ENCODE measurements around the gene PTH2R. TPM values are rescaled to one million over a fixed set of nuclear protein-coding genes. Genes with fewer than 3 reads are reported as not detected.
"Not testable (repeated sequence)": the region's sequence is repeated elsewhere in the genome, so short reads cannot be mapped to it uniquely, and the experiment has no call there.

The PTH2R gene
- total RNA-seq, 1 experiment from 2014 or later: not detected

DNA sequence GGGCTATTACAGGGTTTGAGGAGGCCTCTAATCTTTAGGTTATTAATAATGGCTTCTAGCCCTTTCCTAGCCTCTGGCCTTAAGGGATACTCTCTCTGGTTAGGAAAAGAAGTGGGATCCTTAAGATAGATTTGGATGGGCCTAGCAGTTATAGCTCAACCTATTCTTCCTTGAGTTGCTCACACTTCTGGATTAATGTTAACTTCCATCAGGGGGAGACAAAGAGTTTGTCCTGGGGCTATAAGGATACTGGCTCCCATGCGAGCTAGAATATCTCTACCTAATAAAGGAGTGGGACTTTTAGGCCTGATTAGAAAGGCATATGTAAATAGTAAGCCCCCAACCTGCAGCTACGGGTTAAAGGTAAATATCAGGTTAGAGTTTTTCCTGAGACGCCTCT, 14.3 kb upstream of the PTH2R start:
- peak; percentile 24 for DNase-seq
- POLR2A ChIA-PET (ENCODE audit: unreplicated experiment): no interaction called here
- Histone ChIP-seq H3K4me2 (ENCODE audit: low read length) (no peak overlapping the region), H3K9ac (ENCODE audit: low read length) (no peak overlapping the region), H3K4me1 (ENCODE audit: insufficient read depth, low read length) (no peaks in the 10 kb centered on the region), H3F3A (ENCODE audit: low read length, unreplicated experiment) (no peaks in the 10 kb centered on the region), H4K20me1 (ENCODE audit: low read length) (no peaks in the 10 kb centered on the region), H3K27me3 (ENCODE audit: low read length) (no peaks in the 10 kb centered on the region), H2AFZ (ENCODE audit: low read length) (no peak overlapping the region), H3K4me3 (ENCODE audit: low read length) (no peak overlapping the region), H3K27ac (ENCODE audit: low read length) (no peak overlapping the region), H3K9me2 (replicated peaks; ENCODE audit: low read length) (no peaks in the 10 kb centered on the region), H3K36me3 (ENCODE audit: low read depth, low read length) (no peaks in the 10 kb centered on the region), H3K79me2 (ENCODE audit: low read length) (no peaks in the 10 kb centered on the region), H3K9me3 (ENCODE audit: low read length) (no peaks in the 10 kb centered on the region)
- intact Hi-C loops (cut with micrococcal nuclease): no loop called here
- CTCF ChIA-PET: no interaction called here
- no peak for ATAC-seq
- no peak for TF ChIP-seq EZH2 (IDR thresholded peaks at IDR 0.05; ENCODE audit: low read length, unreplicated experiment)
- TF ChIP-seq, protein P1, sequence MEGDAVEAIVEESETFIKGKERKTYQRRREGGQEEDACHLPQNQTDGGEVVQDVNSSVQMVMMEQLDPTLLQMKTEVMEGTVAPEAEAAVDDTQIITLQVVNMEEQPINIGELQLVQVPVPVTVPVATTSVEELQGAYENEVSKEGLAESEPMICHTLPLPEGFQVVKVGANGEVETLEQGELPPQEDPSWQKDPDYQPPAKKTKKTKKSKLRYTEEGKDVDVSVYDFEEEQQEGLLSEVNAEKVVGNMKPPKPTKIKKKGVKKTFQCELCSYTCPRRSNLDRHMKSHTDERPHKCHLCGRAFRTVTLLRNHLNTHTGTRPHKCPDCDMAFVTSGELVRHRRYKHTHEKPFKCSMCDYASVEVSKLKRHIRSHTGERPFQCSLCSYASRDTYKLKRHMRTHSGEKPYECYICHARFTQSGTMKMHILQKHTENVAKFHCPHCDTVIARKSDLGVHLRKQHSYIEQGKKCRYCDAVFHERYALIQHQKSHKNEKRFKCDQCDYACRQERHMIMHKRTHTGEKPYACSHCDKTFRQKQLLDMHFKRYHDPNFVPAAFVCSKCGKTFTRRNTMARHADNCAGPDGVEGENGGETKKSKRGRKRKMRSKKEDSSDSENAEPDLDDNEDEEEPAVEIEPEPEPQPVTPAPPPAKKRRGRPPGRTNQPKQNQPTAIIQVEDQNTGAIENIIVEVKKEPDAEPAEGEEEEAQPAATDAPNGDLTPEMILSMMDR (conservative IDR thresholded peaks at IDR 0.05; ENCODE audit: low read depth, low read length): peak; percentile 45; the same call in 1 of the 2 replicates
- no TSS peak for BruUV-seq (replicated peaks)

DNA sequence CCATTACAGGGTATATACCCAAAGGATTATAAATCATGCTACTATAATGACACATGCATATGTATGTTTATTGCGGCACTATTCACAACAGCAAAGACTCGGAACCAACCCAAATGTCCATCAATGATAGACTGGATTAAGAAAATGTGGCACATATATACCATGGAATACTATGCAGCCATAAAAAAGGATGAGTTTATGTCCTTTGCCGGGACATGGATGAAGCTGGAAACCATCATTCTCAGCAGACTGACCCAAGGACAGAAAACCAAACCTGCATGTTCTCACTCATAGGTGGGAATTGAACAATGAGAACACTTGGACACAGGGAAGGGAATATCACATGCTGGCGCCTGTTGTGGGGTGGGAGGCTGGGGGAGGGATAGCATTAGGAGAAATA, 9.8 kb upstream of the PTH2R start:
- H3K27me3 ChIP-seq (ENCODE audit: low read length): peaks cover 16% of the 10 kb centered on the region; the same call in 1 of the 2 replicates
- ATAC-seq; BruUV-seq (replicated peaks); DNase-seq; H2AFZ ChIP-seq (ENCODE audit: low read length); H3K4me1 ChIP-seq (ENCODE audit: insufficient read depth, low read length); H3F3A ChIP-seq (ENCODE audit: low read length, unreplicated experiment); H3K4me3 ChIP-seq (ENCODE audit: low read length); H3K9me3 ChIP-seq (ENCODE audit: low read length); H4K20me1 ChIP-seq (ENCODE audit: low read length); POLR2A ChIA-PET (ENCODE audit: unreplicated experiment); H3K79me2 ChIP-seq (ENCODE audit: low read length); H3K9me2 ChIP-seq (replicated peaks; ENCODE audit: low read length); H3K27ac ChIP-seq (ENCODE audit: low read length); H3K36me3 ChIP-seq (ENCODE audit: low read depth, low read length); CTCF ChIA-PET; H3K4me2 ChIP-seq (ENCODE audit: low read length); H3K9ac ChIP-seq (ENCODE audit: low read length): not testable (repeated sequence)
- intact Hi-C loops (cut with micrococcal nuclease): loop anchor here (5.0 kb wide), 2 partner anchors 1161 to 1181 kb away; no protein-coding TSS in a partner anchor

DNA sequence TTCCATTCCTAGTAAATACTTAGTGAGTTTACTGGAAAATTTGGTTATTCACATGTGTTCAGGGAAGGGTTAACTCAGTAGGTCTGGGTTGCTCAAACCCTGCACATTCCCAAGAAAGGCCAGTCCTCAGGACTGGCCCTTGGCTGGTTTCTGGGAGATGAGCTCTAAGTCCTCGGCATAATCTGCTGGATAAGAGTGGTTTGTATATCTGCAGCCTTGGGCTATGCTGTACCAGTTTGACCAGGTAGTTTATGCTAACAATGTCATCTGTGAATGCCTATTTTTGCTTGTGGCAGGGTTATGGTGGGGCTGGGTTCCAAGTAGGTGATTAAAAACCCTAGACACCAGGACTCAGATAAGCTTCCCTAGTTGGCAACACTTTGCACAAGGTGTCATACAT, 7.4 kb upstream of the PTH2R start:
- no TSS peak for BruUV-seq (replicated peaks)
- H3K36me3 ChIP-seq (ENCODE audit: low read depth, low read length): no peaks in the 10 kb centered on the region
- no peaks in the 10 kb centered on the region for H3K9me3 ChIP-seq (ENCODE audit: low read length)
- no peak overlapping the region for H3K4me2 ChIP-seq (ENCODE audit: low read length)
- ATAC-seq (no peak), DNase-seq (peak; percentile 18)
- H3K9ac ChIP-seq (ENCODE audit: low read length): no peak overlapping the region
- CTCF ChIA-PET: no interaction called here
- no peaks in the 10 kb centered on the region for H3K4me1 ChIP-seq (ENCODE audit: insufficient read depth, low read length)
- H3K27me3 ChIP-seq (ENCODE audit: low read length): peaks cover 37% of the 10 kb centered on the region; the same call in 1 of the 2 replicates
- H3K27ac ChIP-seq (ENCODE audit: low read length): no peak overlapping the region
- H2AFZ ChIP-seq (ENCODE audit: low read length): no peak overlapping the region
- H3F3A ChIP-seq (ENCODE audit: low read length, unreplicated experiment): no peaks in the 10 kb centered on the region
- H4K20me1 ChIP-seq (ENCODE audit: low read length): no peaks in the 10 kb centered on the region
- H3K4me3 ChIP-seq (ENCODE audit: low read length): no peak overlapping the region
- intact Hi-C loops (cut with micrococcal nuclease): loop anchor here (5.0 kb wide), 2 partner anchors 1158 to 1178 kb away; no protein-coding TSS in a partner anchor
- POLR2A ChIA-PET (ENCODE audit: unreplicated experiment): no interaction called here
- TF ChIP-seq EZH2phosphoT487 (IDR thresholded peaks at IDR 0.05; ENCODE audit: borderline replicate concordance, low read length) (no peak), EZH2 (IDR thresholded peaks at IDR 0.05; ENCODE audit: low read length, unreplicated experiment) (no peak)
- TF ChIP-seq, protein P1 (conservative IDR thresholded peaks at IDR 0.05; ENCODE audit: low read depth, low read length): no peak
- no peaks in the 10 kb centered on the region for H3K9me2 ChIP-seq (replicated peaks; ENCODE audit: low read length)
- no peaks in the 10 kb centered on the region for H3K79me2 ChIP-seq (ENCODE audit: low read length)
